CD4-positive, alpha-beta T cell (primary cell): Measurements from ENCODE around the gene NKX2-2. TPM values are rescaled to one million over a fixed set of nuclear protein-coding genes. Genes with fewer than 3 reads are reported as not detected.

ENCODE experiments used
- ATAC-seq: fragments of 200-7000 bp; cut with Tn5 transposase; one replicate; pipeline ENCODE4 v1.10.0; 2022; ENCODE audit warnings: mild to moderate bottlenecking; ENCODE audit not compliant: poor library complexity
- CTCF ChIA-PET: fragments of 350-600 bp; sonication (Branson Sonifier 250); formaldehyde crosslinking; loops from one replicate; lab custom pipeline; 2021; ENCODE audit warnings: antibody characterized with exemption, inconsistent platforms; lab: Charles Lee
- POLR2A ChIA-PET: fragments of 350-600 bp; sonication (Branson Sonifier 250); formaldehyde crosslinking; loops from one replicate; lab custom pipeline; 2021; ENCODE audit warnings: antibody characterized with exemption, inconsistent platforms; lab: Charles Lee
- DNase-seq, 14 experiments: peaks; one replicate each; pipeline ENCODE4 v3.0.0-alpha.2; 2013 to 2020; ENCODE audit warnings: mixed read lengths in 2 of 14
- H3K27ac ChIP-seq, 2 donors: one replicate each; pipeline versions ENCODE4 v1.5.1 to v1.7.0; 2013; ENCODE audit warnings: low read length in 2 of 2, low read depth in 1 of 2, mild to moderate bottlenecking in 1 of 2
- H3K27me3 ChIP-seq, 2 experiments: 1 replicate in 1 of 2; 2 replicates in 1 of 2; pipeline versions ENCODE4 v1.6.1 to v1.7.0; 2013; ENCODE audit warnings: low read length in 2 of 2, control low read depth in 1 of 2, mild to moderate bottlenecking in 1 of 2, moderate library complexity in 1 of 2; ENCODE audit not compliant: insufficient read depth in 2 of 2, control insufficient read depth in 1 of 2
- H3K36me3 ChIP-seq: one replicate; pipeline ENCODE4 v1.6.1; 2013; ENCODE audit warnings: low read length, control low read depth; ENCODE audit not compliant: insufficient read depth
- H3K4me1 ChIP-seq: one replicate; pipeline ENCODE4 v1.6.1; 2013; ENCODE audit warnings: low read length, control low read depth; ENCODE audit not compliant: insufficient read depth
- H3K4me3 ChIP-seq: one replicate; pipeline ENCODE4 v1.5.1; 2013; ENCODE audit warnings: mild to moderate bottlenecking, low read length, moderate library complexity
- H3K9me3 ChIP-seq, 2 experiments: 1 replicate in 1 of 2; 2 replicates in 1 of 2; pipeline versions ENCODE4 v1.6.1 to v1.7.0; 2013; ENCODE audit warnings: low read length in 2 of 2, mild to moderate bottlenecking in 2 of 2, control low read depth in 1 of 2, moderate library complexity in 1 of 2; ENCODE audit not compliant: control insufficient read depth in 1 of 2, insufficient read depth in 1 of 2
- H3K27ac Mint-ChIP-seq: one replicate; pipeline ENCODE4 v1.8.0; 2020; ENCODE audit warnings: mixed read lengths
- H3K27me3 Mint-ChIP-seq: one replicate; pipeline ENCODE4 v1.8.0; 2021; ENCODE audit warnings: mixed read lengths
- H3K36me3 Mint-ChIP-seq: one replicate; pipeline ENCODE4 v1.8.0; 2021; ENCODE audit warnings: low read depth, mixed read lengths
- H3K4me1 Mint-ChIP-seq: one replicate; pipeline ENCODE4 v1.8.0; 2021; ENCODE audit warnings: low read depth, mixed read lengths
- H3K4me3 Mint-ChIP-seq: one replicate; pipeline ENCODE4 v1.8.0; 2020; ENCODE audit warnings: mild to moderate bottlenecking, mixed read lengths
- H3K9me3 Mint-ChIP-seq: one replicate; pipeline ENCODE4 v1.8.0; 2020; ENCODE audit warnings: mixed read lengths
- CTCF ChIP-seq: fragments of 200-600 bp; IDR thresholded peaks from one replicate; pipeline ENCODE4 v1.8.0; 2022; ENCODE audit warnings: antibody characterized with exemption, mild to moderate bottlenecking
- intact Hi-C, 2 experiments: fragments of 100-400 bp; cut with DNase I in 1 of 2; cut with micrococcal nuclease in 1 of 2; formaldehyde crosslinking; loops; one replicate each; pipeline versions ENCODE4 v1.15.1 to v1.9.0; 2023 to 2025; cut with DNase I, micrococcal nuclease
- total RNA-seq, 174 experiments: library from RNA in 2 of 174; stranded (reverse) in 2 of 174; gene quantifications; one replicate each; pipeline ENCODE4 v1.2.3 and lab custom pipeline; 2021 to 2026

Gene NKX2-2
- total RNA-seq, 2 experiments from 2014 or later = not detected

- ChIA-PET CTCF (no interaction called here), POLR2A (no interaction called here)
- Histone ChIP-seq H3K9me3 (no peaks in the 10 kb centered on the region), H3K27me3 (peaks cover 10 to 20% of the 10 kb centered on the region in 2 experiments), H3K36me3 (no peaks in the 10 kb centered on the region), H3K4me3 (no peak overlapping the region), H3K27ac (no peak overlapping the region), H3K4me1 (no peaks in the 10 kb centered on the region)
- ATAC-seq (no peak), DNase-seq (no peak)
- Mint-ChIP-seq H3K4me1 (no peaks in the 10 kb centered on the region), H3K27me3 (peaks cover 66% of the 10 kb centered on the region), H3K4me3 (no peak overlapping the region), H3K9me3 (no peaks in the 10 kb centered on the region), H3K36me3 (no peaks in the 10 kb centered on the region), H3K27ac (no peak overlapping the region)
- intact Hi-C loops = no loop called here
- TF ChIP-seq CTCF = no peak
Observed at GRCh38 chr20:21498195-21498594, 15.7 kb downstream of the NKX2-2 start.

DNA sequence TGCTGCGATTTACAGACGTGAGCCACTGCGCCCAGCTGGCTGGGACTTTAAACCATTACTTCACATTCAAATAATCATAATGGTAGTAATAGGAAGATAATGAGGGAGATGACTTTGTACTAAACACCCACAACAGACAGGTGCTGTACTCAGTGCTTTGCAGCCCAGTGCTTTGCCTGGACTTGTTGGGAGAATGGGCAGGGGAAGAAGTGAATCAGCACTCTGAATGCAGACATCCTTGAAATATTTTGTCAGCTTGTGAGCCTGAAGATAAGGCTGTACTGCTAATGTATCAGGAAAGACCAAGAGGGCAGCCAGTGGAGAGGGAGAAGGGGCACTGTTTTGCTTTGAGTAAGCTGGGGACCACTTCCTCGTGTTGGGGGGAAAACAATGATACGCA lies 17.4 kb downstream of the NKX2-2 start:
- CTCF ChIA-PET = interaction anchor here (0.6 kb wide), 1 partner anchor 449 kb away, joined by 3 read pairs; no protein-coding TSS in a partner anchor
- DNase-seq (no peak), ATAC-seq (no peak)
- POLR2A ChIA-PET = no interaction called here
- TF ChIP-seq CTCF = no peak
- Histone ChIP-seq H3K9me3 (no peaks in the 10 kb centered on the region), H3K27me3 (peaks cover 14 to 23% of the 10 kb centered on the region in 2 experiments), H3K27ac (no peak overlapping the region), H3K36me3 (no peaks in the 10 kb centered on the region), H3K4me1 (no peaks in the 10 kb centered on the region), H3K4me3 (no peak overlapping the region)
- H3K9me3 Mint-ChIP-seq = no peaks in the 10 kb centered on the region
- intact Hi-C loops = no loop called here
- H3K4me3 Mint-ChIP-seq = no peak overlapping the region
- H3K4me1 Mint-ChIP-seq = no peaks in the 10 kb centered on the region
- no peaks in the 10 kb centered on the region for H3K36me3 Mint-ChIP-seq
- peaks cover 71% of the 10 kb centered on the region for H3K27me3 Mint-ChIP-seq
- H3K27ac Mint-ChIP-seq = no peak overlapping the region

DNA sequence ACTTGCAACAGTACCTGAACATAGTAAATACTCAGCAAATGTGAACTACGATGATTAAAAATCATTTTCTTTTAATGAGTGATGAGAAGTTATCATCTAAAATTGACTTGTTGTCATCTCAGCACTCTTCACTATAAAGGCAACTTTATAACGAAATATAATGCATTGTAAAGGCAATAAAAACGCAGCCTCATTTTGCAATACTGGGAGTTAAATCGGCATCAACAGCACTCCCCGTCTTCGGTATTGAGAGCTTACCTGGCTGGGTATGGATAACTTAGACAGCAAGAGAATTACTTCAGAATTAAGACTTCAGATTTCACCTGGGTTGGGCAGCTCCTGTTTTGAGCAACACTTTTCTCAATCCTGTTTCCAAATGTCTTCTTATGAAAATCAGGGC lies 20.8 kb downstream of the NKX2-2 start:
- Histone ChIP-seq H3K36me3 (no peaks in the 10 kb centered on the region), H3K27me3 (peaks cover 8 to 25% of the 10 kb centered on the region in 2 experiments), H3K9me3 (no peaks in the 10 kb centered on the region), H3K4me1 (no peaks in the 10 kb centered on the region), H3K27ac (no peak overlapping the region), H3K4me3 (no peak overlapping the region)
- H3K4me3 Mint-ChIP-seq = no peak overlapping the region
- no peak for TF ChIP-seq CTCF
- H3K27ac Mint-ChIP-seq = no peak overlapping the region
- CTCF ChIA-PET = no interaction called here
- peaks cover 74% of the 10 kb centered on the region for H3K27me3 Mint-ChIP-seq
- H3K9me3 Mint-ChIP-seq = no peaks in the 10 kb centered on the region
- no peak for DNase-seq
- H3K36me3 Mint-ChIP-seq = no peaks in the 10 kb centered on the region
- intact Hi-C loops = no loop called here
- POLR2A ChIA-PET = no interaction called here
- ATAC-seq = no peak
- no peaks in the 10 kb centered on the region for H3K4me1 Mint-ChIP-seq
